MM.1S (cell line): ENCODE data around the gene IGF1R.

ENCODE experiments used
- DNase-seq: peaks from one replicate; pipeline ENCODE4 v3.0.0-alpha.2; 2015
- H2AFZ ChIP-seq: fragments of 300-600 bp; sonication (generic); 2 replicates; pipeline ENCODE4 v1.6.0; 2016; ENCODE audit warnings: antibody characterized with exemption, low read length
- H3F3A ChIP-seq: fragments of 300-600 bp; sonication (generic); 2 replicates; pipeline ENCODE4 v1.6.1; 2016; ENCODE audit warnings: mild to moderate bottlenecking, antibody characterized with exemption, low read length, moderate library complexity, mixed read lengths; ENCODE audit not compliant: insufficient read depth
- H3K27ac ChIP-seq: fragments of 300-600 bp; sonication (generic); 2 replicates; pipeline ENCODE4 v1.5.1; 2016; ENCODE audit warnings: mild to moderate bottlenecking, low read length
- H3K27me3 ChIP-seq: fragments of 300-600 bp; sonication (generic); replicated peaks from 2 replicates; pipeline ENCODE4 v1.6.0; 2016; ENCODE audit warnings: low read length; ENCODE audit not compliant: insufficient read depth
- H3K36me3 ChIP-seq: fragments of 300-600 bp; sonication (generic); replicated peaks from 2 replicates; pipeline ENCODE4 v1.6.1; 2016; ENCODE audit warnings: mild to moderate bottlenecking, low read length, mixed read lengths; ENCODE audit not compliant: insufficient read depth
- H3K4me1 ChIP-seq: fragments of 300-600 bp; sonication (generic); 2 replicates; pipeline ENCODE4 v1.6.1; 2016; ENCODE audit warnings: low read length, mixed read lengths
- H3K4me2 ChIP-seq: fragments of 300-600 bp; sonication (generic); 2 replicates; pipeline ENCODE4 v1.6.0; 2016; ENCODE audit warnings: low read depth, low read length
- H3K4me3 ChIP-seq: fragments of 300-600 bp; sonication (generic); 2 replicates; pipeline ENCODE4 v1.5.1; 2016; ENCODE audit warnings: low read length, mixed read lengths
- H3K79me2 ChIP-seq: fragments of 300-600 bp; sonication (generic); 2 replicates; pipeline ENCODE4 v1.6.1; 2016; ENCODE audit warnings: mixed run types, low read length, mixed read lengths
- H3K9ac ChIP-seq: fragments of 300-600 bp; sonication (generic); 2 replicates; pipeline ENCODE4 v1.6.1; 2016; ENCODE audit warnings: low read length, mixed read lengths
- H3K9me2 ChIP-seq: fragments of 300-600 bp; sonication (generic); replicated peaks from 2 replicates; pipeline ENCODE4 v1.6.1; 2016; ENCODE audit warnings: mild to moderate bottlenecking, low read length, mixed read lengths; ENCODE audit not compliant: insufficient read depth
- H3K9me3 ChIP-seq: fragments of 300-600 bp; sonication (generic); replicated peaks from 2 replicates; pipeline ENCODE4 v1.6.1; 2016; ENCODE audit warnings: mild to moderate bottlenecking, low read length, mixed read lengths; ENCODE audit not compliant: insufficient read depth
- H4K20me1 ChIP-seq: fragments of 300-600 bp; sonication (generic); 2 replicates; pipeline ENCODE4 v1.6.1; 2016; ENCODE audit warnings: mild to moderate bottlenecking, low read length, moderate library complexity, mixed read lengths; ENCODE audit not compliant: insufficient read depth
- EZH2 ChIP-seq: fragments of 300-600 bp; sonication (generic); optimal IDR thresholded peaks from 2 replicates; pipeline ENCODE3; 2017; ENCODE audit warnings: low read depth, mild to moderate bottlenecking, antibody characterized with exemption, low read length, mixed read lengths
- EZH2phosphoT487 ChIP-seq: fragments of 300-600 bp; sonication (generic); IDR thresholded peaks from 2 replicates; pipeline ENCODE4 v1.6.1; 2018; ENCODE audit warnings: antibody characterized with exemption, low read length
- TF ChIP-seq, protein P1 (sequence below): fragments of 300-600 bp; sonication (generic); IDR thresholded peaks from 2 replicates; pipeline ENCODE4 v1.5.1; 2016; ENCODE audit warnings: antibody characterized with exemption, low read length, mixed read lengths

IGF1R gene

DNA sequence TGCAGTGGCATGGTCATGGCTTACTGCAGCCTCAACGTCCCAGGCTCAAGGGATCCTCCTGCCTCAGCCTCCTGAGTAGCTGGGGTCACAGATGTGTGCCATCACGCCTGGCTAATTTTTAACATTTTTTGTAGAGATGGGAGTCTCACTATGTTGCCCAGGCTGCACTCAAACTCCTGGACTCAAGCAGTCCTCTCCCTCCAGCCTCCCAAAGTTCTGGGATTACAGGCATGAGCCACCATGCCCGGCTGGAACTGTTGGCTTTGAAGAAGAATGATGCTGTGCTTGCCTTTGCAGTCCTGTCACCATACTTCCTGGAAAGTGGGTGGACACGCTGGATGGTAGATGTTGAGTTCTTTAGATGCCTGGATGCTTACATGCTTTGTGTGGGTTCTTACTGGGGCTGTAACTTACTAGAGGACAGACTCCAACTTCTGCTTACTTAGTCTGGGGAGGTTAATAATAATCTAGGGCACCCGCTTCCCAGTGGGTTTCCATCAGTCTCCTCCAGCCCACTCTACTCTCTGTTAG is 36.7 kb downstream of the IGF1R start:
- Histone ChIP-seq H2AFZ (no peak overlapping the region), H3F3A (no peaks in the 10 kb centered on the region), H3K4me1 (no peaks in the 10 kb centered on the region), H3K27ac (no peak overlapping the region), H3K36me3 (no peaks in the 10 kb centered on the region), H3K27me3 (no peaks in the 10 kb centered on the region), H4K20me1 (peaks cover 4% of the 10 kb centered on the region; the same call in 1 of the 2 replicates), H3K9me3 (no peaks in the 10 kb centered on the region), H3K79me2 (peaks cover 80% of the 10 kb centered on the region), H3K9ac (no peak overlapping the region), H3K4me3 (no peak overlapping the region), H3K9me2 (no peaks in the 10 kb centered on the region), H3K4me2 (no peak overlapping the region)
- no peak for DNase-seq
- no peak for TF ChIP-seq EZH2
- TF ChIP-seq EZH2phosphoT487, result no peak
- TF ChIP-seq, protein P1, sequence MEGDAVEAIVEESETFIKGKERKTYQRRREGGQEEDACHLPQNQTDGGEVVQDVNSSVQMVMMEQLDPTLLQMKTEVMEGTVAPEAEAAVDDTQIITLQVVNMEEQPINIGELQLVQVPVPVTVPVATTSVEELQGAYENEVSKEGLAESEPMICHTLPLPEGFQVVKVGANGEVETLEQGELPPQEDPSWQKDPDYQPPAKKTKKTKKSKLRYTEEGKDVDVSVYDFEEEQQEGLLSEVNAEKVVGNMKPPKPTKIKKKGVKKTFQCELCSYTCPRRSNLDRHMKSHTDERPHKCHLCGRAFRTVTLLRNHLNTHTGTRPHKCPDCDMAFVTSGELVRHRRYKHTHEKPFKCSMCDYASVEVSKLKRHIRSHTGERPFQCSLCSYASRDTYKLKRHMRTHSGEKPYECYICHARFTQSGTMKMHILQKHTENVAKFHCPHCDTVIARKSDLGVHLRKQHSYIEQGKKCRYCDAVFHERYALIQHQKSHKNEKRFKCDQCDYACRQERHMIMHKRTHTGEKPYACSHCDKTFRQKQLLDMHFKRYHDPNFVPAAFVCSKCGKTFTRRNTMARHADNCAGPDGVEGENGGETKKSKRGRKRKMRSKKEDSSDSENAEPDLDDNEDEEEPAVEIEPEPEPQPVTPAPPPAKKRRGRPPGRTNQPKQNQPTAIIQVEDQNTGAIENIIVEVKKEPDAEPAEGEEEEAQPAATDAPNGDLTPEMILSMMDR, result no peak

DNA sequence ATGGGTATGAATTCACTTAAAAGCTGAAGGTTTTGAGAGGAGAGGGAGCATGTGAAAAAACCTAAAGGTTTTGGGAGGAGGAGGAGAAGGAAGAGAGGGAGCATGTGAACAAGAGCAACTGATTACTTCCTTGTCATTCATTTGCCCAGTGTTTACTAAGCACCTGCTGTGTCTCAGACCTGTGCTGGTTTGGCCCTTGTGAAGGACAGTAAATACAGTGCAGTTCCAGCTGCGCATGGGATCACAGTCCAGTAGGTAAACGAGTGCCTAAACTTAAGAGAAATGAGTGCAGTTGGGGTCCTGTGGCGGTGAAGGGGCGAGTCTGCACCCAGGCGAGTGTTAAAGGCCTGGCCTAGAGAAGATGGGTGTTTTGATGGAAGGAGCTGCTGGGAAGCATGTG is 38.6 kb downstream of the IGF1R start:
- no peak overlapping the region for H3K4me3 ChIP-seq
- peaks cover 75% of the 10 kb centered on the region for H3K79me2 ChIP-seq
- no peaks in the 10 kb centered on the region for H3F3A ChIP-seq
- H3K27me3 ChIP-seq, result no peaks in the 10 kb centered on the region
- TF ChIP-seq, protein P1, result no peak
- TF ChIP-seq EZH2phosphoT487, result no peak
- no peak for TF ChIP-seq EZH2
- no peak overlapping the region for H3K4me2 ChIP-seq
- no peaks in the 10 kb centered on the region for H3K9me3 ChIP-seq
- no peak overlapping the region for H3K9ac ChIP-seq
- no peak overlapping the region for H3K27ac ChIP-seq
- no peaks in the 10 kb centered on the region for H3K36me3 ChIP-seq
- H3K4me1 ChIP-seq, result no peaks in the 10 kb centered on the region
- no peaks in the 10 kb centered on the region; the same call in 1 of the 2 replicates for H4K20me1 ChIP-seq
- DNase-seq, result no peak
- H3K9me2 ChIP-seq, result no peaks in the 10 kb centered on the region
- H2AFZ ChIP-seq, result no peak overlapping the region

DNA sequence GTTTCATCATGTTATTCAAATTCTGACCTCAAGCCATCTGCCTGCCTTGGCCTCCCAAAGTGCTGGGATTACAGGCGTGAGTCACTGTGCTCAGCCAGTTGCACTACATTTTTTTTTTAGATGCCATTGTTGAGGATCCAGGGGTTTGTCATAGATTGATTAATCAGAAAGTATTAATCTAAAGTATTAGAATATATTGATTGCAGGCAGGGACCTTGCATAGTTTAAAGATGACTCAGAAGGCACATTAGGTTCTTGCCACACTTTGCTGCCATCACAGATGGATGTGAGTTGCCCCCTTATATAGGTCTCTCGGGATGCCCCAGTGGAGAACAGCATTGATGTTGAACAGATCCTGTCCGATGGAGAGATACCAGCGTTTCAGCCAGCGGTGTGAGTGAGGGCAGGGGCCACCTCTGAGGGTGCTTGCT is 41.1 kb downstream of the IGF1R start:
- no peaks in the 10 kb centered on the region for H3K4me1 ChIP-seq
- peaks cover 3% of the 10 kb centered on the region; the same call in 1 of the 2 replicates for H4K20me1 ChIP-seq
- TF ChIP-seq EZH2 (no peak), EZH2phosphoT487 (no peak)
- TF ChIP-seq, protein P1, result no peak
- H3K9ac ChIP-seq, result no peak overlapping the region
- no peak overlapping the region for H2AFZ ChIP-seq
- no peak for DNase-seq
- no peak overlapping the region for H3K27ac ChIP-seq
- no peaks in the 10 kb centered on the region for H3F3A ChIP-seq
- H3K27me3 ChIP-seq, result no peaks in the 10 kb centered on the region
- no peak overlapping the region for H3K4me2 ChIP-seq
- no peaks in the 10 kb centered on the region for H3K9me2 ChIP-seq
- no peak overlapping the region for H3K4me3 ChIP-seq
- no peaks in the 10 kb centered on the region for H3K36me3 ChIP-seq
- no peaks in the 10 kb centered on the region for H3K9me3 ChIP-seq
- peaks cover 77% of the 10 kb centered on the region for H3K79me2 ChIP-seq
